ENCODE measurements around the gene AUTS2. TPM values are rescaled to one million over a fixed set of nuclear protein-coding genes. Genes with fewer than 3 reads are reported as not detected.

AUTS2 gene
- total RNA-seq, 1 experiment from 2014 or later: 0.11 TPM

- DNase-seq (ENCODE audit: low read depth, low spot score): no peak
- in situ Hi-C loops (cut with HindIII; ENCODE audit: low pct_unique_long_range_greater_than_20kb, low sequenced_read_pairs): no loop called here
Measured at GRCh38 chr7:70504254-70504653, 906.0 kb downstream of the AUTS2 start.

- in situ Hi-C loops (cut with HindIII; ENCODE audit: low pct_unique_long_range_greater_than_20kb, low sequenced_read_pairs): no loop called here
- no peak for DNase-seq (ENCODE audit: low read depth, low spot score)
Measured at GRCh38 chr7:70505468-70505867, 907.2 kb downstream of the AUTS2 start.

- no peak for DNase-seq (ENCODE audit: low read depth, low spot score)
- in situ Hi-C loops (cut with HindIII; ENCODE audit: low pct_unique_long_range_greater_than_20kb, low sequenced_read_pairs): no loop called here
Measured at GRCh38 chr7:70505886-70506285, 907.6 kb downstream of the AUTS2 start.

- in situ Hi-C loops (cut with HindIII; ENCODE audit: low pct_unique_long_range_greater_than_20kb, low sequenced_read_pairs): no loop called here
- no peak for DNase-seq (ENCODE audit: low read depth, low spot score)
Measured at GRCh38 chr7:70506434-70506833, 908.2 kb downstream of the AUTS2 start.

GRCh38 chr7:70512144-70512543, 913.9 kb downstream of the AUTS2 start:
- no peak for DNase-seq (ENCODE audit: low read depth, low spot score)
- in situ Hi-C loops (cut with HindIII; ENCODE audit: low pct_unique_long_range_greater_than_20kb, low sequenced_read_pairs): no loop called here

- no peak for DNase-seq (ENCODE audit: low read depth, low spot score)
Measured at GRCh38 chr7:70512761-70513160, 914.5 kb downstream of the AUTS2 start.

GRCh38 chr7:70520611-70521010, 922.3 kb downstream of the AUTS2 start:
- in situ Hi-C loops (cut with HindIII; ENCODE audit: low pct_unique_long_range_greater_than_20kb, low sequenced_read_pairs): no loop called here
- DNase-seq (ENCODE audit: low read depth, low spot score): no peak

More at GRCh38 chr7:70512761-70513160, 914.5 kb downstream of the AUTS2 start:
- in situ Hi-C loops (cut with HindIII; ENCODE audit: low pct_unique_long_range_greater_than_20kb, low sequenced_read_pairs): no loop called here

GRCh38 chr7:70523249-70523988, 925.1 kb downstream of the AUTS2 start:
- in situ Hi-C loops (cut with HindIII; ENCODE audit: low pct_unique_long_range_greater_than_20kb, low sequenced_read_pairs): no loop called here
- no peak for DNase-seq (ENCODE audit: low read depth, low spot score)

GRCh38 chr7:70523989-70524351, 925.7 kb downstream of the AUTS2 start:
- DNase-seq (ENCODE audit: low read depth, low spot score): no peak
- in situ Hi-C loops (cut with HindIII; ENCODE audit: low pct_unique_long_range_greater_than_20kb, low sequenced_read_pairs): no loop called here

- in situ Hi-C loops (cut with HindIII; ENCODE audit: low pct_unique_long_range_greater_than_20kb, low sequenced_read_pairs): no loop called here
Measured at GRCh38 chr7:70525991-70526390, 927.7 kb downstream of the AUTS2 start.

GRCh38 chr7:70527520-70528115, 929.3 kb downstream of the AUTS2 start:
- no peak for DNase-seq (ENCODE audit: low read depth, low spot score)
- in situ Hi-C loops (cut with HindIII; ENCODE audit: low pct_unique_long_range_greater_than_20kb, low sequenced_read_pairs): no loop called here

More at GRCh38 chr7:70525991-70526390, 927.7 kb downstream of the AUTS2 start:
- no peak for DNase-seq (ENCODE audit: low read depth, low spot score)

GRCh38 chr7:70529436-70529835, 931.2 kb downstream of the AUTS2 start:
- DNase-seq (ENCODE audit: low read depth, low spot score): no peak
- in situ Hi-C loops (cut with HindIII; ENCODE audit: low pct_unique_long_range_greater_than_20kb, low sequenced_read_pairs): no loop called here

- in situ Hi-C loops (cut with HindIII; ENCODE audit: low pct_unique_long_range_greater_than_20kb, low sequenced_read_pairs): no loop called here
- no peak for DNase-seq (ENCODE audit: low read depth, low spot score)
Measured at GRCh38 chr7:70529914-70530585, 931.8 kb downstream of the AUTS2 start.

GRCh38 chr7:70533614-70534013, 935.3 kb downstream of the AUTS2 start:
- in situ Hi-C loops (cut with HindIII; ENCODE audit: low pct_unique_long_range_greater_than_20kb, low sequenced_read_pairs): no loop called here
- no peak for DNase-seq (ENCODE audit: low read depth, low spot score)

GRCh38 chr7:70539205-70539604, 940.9 kb downstream of the AUTS2 start:
- in situ Hi-C loops (cut with HindIII; ENCODE audit: low pct_unique_long_range_greater_than_20kb, low sequenced_read_pairs): no loop called here
- no peak for DNase-seq (ENCODE audit: low read depth, low spot score)

- DNase-seq (ENCODE audit: low read depth, low spot score): no peak
- in situ Hi-C loops (cut with HindIII; ENCODE audit: low pct_unique_long_range_greater_than_20kb, low sequenced_read_pairs): no loop called here
Measured at GRCh38 chr7:70539617-70540016, 941.3 kb downstream of the AUTS2 start.

- in situ Hi-C loops (cut with HindIII; ENCODE audit: low pct_unique_long_range_greater_than_20kb, low sequenced_read_pairs): no loop called here
- DNase-seq (ENCODE audit: low read depth, low spot score): no peak
Measured at GRCh38 chr7:70540641-70541040, 942.4 kb downstream of the AUTS2 start.

- in situ Hi-C loops (cut with HindIII; ENCODE audit: low pct_unique_long_range_greater_than_20kb, low sequenced_read_pairs): no loop called here
Measured at GRCh38 chr7:70542750-70543376, 944.6 kb downstream of the AUTS2 start.

More at GRCh38 chr7:70542750-70543376, 944.6 kb downstream of the AUTS2 start:
- DNase-seq (ENCODE audit: low read depth, low spot score): no peak
